Fibroblast of skin of right biceps (primary cell): ENCODE results near the gene FAM3D.

ENCODE experiments used
- DNase-seq: peaks from one replicate; pipeline ENCODE4 v3.0.0-alpha.2; 2013

FAM3D gene

GRCh38 chr3:58625196-58625824 lies 41.3 kb downstream of the FAM3D start:
- no peak for DNase-seq

- DNase-seq: no peak
Observed at GRCh38 chr3:58624550-58624949, 42.0 kb downstream of the FAM3D start.

GRCh38 chr3:58623961-58624360 lies 42.6 kb downstream of the FAM3D start:
- DNase-seq: no peak

GRCh38 chr3:58623478-58623877 lies 43.1 kb downstream of the FAM3D start:
- DNase-seq: no peak

GRCh38 chr3:58622892-58623291 lies 43.7 kb downstream of the FAM3D start:
- DNase-seq: no peak

GRCh38 chr3:58622436-58622835 lies 44.1 kb downstream of the FAM3D start:
- DNase-seq: no peak

- no peak for DNase-seq
Observed at GRCh38 chr3:58621086-58621830, 45.3 kb downstream of the FAM3D start.

- DNase-seq: no peak
Observed at GRCh38 chr3:58620421-58620820, 46.2 kb downstream of the FAM3D start.

GRCh38 chr3:58617338-58617761 lies 49.2 kb downstream of the FAM3D start:
- DNase-seq: no peak

- DNase-seq: no peak
Observed at GRCh38 chr3:58613236-58614132, 53.1 kb downstream of the FAM3D start.

- DNase-seq: no peak
Observed at GRCh38 chr3:58612830-58613229, 53.7 kb downstream of the FAM3D start.

- DNase-seq: peak; percentile 16
Observed at GRCh38 chr3:58609990-58610389, 56.6 kb downstream of the FAM3D start.

- DNase-seq: no peak
Observed at GRCh38 chr3:58608648-58609047, 57.9 kb downstream of the FAM3D start.

- DNase-seq: no peak
Observed at GRCh38 chr3:58607816-58608215, 58.8 kb downstream of the FAM3D start.

GRCh38 chr3:58606693-58607092 lies 59.9 kb downstream of the FAM3D start:
- no peak for DNase-seq

- no peak for DNase-seq
Observed at GRCh38 chr3:58604031-58604430, 62.5 kb downstream of the FAM3D start.

GRCh38 chr3:58603606-58604005 lies 63.0 kb downstream of the FAM3D start:
- DNase-seq: no peak

GRCh38 chr3:58597770-58598310 lies 68.7 kb downstream of the FAM3D start:
- no peak for DNase-seq

GRCh38 chr3:58596834-58597518 lies 69.6 kb downstream of the FAM3D start:
- peak; percentile 16 for DNase-seq

- no peak for DNase-seq
Observed at GRCh38 chr3:58594117-58594516, 72.5 kb downstream of the FAM3D start.

- no peak for DNase-seq
Observed at GRCh38 chr3:58591517-58592510, 74.8 kb downstream of the FAM3D start.
